HG03097 (cell line): Measurements from ENCODE around the gene HCAR1.
"Not testable (repeated sequence)": the region's sequence is repeated elsewhere in the genome, so short reads cannot be mapped to it uniquely, and the experiment has no call there.

ENCODE experiments used
- ATAC-seq: cut with Tn5 transposase; IDR thresholded peaks from one replicate; pipeline ENCODE4 v1.9.1; 2021; ENCODE audit not compliant: unreplicated experiment, low FRiP score

Gene HCAR1

DNA sequence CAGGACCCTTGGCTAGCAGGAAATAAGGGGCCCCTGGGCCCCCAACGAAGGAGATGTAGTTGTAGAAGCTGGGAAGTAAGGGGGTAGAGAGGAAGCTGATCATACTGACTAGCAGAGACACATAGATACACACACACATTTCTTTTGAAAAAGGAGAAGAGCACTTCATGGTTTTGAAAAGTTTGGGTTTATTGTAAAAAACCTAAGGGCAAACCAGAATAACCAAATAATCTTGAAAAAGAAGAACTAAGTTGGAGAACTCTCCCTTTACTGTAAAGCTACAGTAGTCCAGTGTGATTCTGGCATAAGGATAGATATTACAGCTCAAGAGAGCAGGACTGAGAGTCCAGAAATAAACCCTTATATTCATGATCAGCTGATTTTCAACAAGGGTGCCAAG lies 8.3 kb downstream of the HCAR1 start:
- no peak for ATAC-seq

DNA sequence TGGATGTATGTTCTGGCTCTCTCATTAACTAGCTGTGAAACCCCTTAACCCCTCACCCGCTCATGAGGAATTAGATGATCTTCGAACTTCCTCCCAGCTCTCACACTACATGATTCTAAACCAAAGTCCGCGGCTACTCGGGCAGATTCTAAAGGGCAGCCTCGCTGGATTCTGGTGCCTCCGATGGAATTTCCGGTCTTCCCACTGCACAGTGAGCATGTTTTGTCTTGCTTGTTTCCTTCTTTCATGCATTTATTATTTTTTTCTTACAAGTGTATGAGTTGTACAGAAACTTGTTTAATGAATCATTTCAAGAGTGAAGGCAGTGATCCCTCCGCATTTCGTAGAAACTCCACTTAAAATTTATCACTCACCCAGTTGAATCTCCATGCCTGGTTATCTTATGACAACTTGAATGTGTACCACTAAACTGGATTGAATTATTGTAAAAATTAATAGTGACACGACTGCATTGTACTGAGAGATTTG lies 9.5 kb downstream of the HCAR1 start:
- no peak for ATAC-seq

DNA sequence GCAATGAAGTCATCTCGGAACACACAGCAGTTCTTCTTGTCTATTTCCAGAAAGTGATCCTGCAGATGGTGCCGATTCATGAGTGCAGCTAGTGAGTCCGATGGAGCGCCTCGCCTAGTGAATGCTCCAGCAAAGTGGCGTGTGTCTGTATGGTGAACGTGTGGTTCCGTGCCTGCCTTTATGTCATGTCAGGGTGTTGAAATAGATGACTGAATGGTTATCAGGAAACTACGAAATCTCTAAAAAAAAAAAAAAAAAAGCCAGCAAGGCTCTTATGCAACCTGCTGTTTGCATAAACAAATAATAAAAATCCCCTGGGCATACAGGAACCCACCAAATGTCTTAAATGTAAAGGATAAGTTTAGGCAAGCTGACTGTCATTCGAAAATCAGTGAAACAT lies 14.0 kb downstream of the HCAR1 start, which contains the start of gene HCAR3:
Gene HCAR3 (minus strand): TSS at position 154 of the 400 bp plus-strand sequence. CDS start 74 bp downstream, at position 80.
- ATAC-seq = not testable (repeated sequence)

- not testable (repeated sequence) for ATAC-seq
Measured at GRCh38 chr12:122715211-122715610, 15.4 kb downstream of the HCAR1 start.

GRCh38 chr12:122713491-122714188 lies 17.0 kb downstream of the HCAR1 start:
- not testable (repeated sequence) for ATAC-seq

DNA sequence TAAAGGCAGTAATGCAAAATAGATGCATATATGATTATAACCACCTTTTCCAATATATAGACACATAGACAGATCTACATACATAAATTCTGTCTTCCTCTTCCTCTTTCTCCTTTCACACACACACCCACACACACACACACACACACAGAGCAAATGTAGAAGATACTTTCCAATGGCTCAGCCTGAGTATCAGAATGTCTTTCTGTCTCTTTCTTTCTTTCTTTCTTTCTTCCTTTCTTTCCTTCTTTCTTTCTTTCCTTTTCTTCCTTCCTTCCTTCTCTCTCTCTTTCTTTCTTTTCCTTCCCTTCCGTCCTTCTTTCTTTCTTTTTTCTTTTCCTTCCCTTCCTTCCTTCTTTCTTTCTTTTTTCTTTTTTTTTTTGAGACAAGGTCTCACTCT lies 19.4 kb downstream of the HCAR1 start:
- ATAC-seq = not testable (repeated sequence)

DNA sequence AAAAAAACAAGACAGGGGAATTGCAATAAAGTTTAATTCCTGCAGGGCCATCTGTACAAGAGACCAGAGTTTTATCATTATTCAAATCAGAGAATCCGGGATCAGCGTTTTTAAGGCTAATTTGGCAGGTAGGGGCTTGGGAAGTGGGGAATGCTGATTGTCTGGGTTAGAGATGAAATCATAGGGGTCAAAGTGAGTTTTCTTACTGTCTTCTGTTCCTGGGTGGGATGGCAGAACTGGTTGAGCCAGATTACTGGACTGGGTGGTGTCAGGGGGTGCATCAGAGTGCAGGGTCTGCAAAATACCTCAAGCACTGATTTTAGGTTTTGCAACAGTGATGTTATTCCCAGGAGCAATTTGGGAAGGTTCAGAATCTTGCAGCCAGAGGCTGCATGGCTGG lies 20.3 kb downstream of the HCAR1 start:
- not testable (repeated sequence) for ATAC-seq

GRCh38 chr12:122709287-122709686 lies 21.4 kb downstream of the HCAR1 start:
- ATAC-seq = not testable (repeated sequence)

GRCh38 chr12:122703841-122704240 lies 26.8 kb downstream of the HCAR1 start:
- ATAC-seq = not testable (repeated sequence)

DNA sequence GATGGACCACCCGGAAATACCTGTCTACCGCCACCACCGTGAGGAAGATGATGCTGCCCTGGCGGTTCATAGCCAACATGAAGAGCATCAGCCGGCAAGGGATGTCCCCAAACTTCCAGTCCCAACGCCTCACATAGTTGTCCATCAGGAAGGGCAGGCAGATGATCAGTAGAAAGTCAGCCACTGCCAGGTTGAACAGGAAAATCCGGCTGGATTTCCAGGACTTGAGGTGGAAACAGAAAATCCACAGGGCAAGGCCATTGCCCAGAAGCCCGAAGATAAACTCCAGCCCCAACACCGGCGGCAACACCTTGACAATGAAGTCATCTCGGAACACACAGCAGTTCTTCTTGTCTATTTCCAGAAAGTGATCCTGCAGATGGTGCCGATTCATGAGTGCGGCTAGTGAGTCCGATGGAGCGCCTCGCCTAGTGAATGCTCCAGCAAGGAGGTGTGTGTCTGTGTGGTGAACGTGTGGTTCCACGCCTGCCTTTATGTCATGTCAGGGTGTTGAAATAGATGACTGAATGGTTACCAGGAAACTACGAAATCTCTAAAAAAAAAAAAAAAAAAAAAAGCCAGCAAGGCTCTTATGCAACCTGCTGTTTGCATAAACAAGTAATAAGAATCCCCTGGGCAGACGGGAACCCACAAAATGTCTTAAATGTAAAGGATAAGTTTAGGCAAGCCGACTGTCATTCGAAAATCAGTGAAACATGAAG lies 27.6 kb downstream of the HCAR1 start, which contains the start of gene HCAR2:
Gene HCAR2 (minus strand): TSS at position 468 of the 722 bp plus-strand sequence. CDS start 74 bp downstream, at position 394.
- ATAC-seq = not testable (repeated sequence)

- not testable (repeated sequence) for ATAC-seq
Measured at GRCh38 chr12:122701481-122701880, 29.2 kb downstream of the HCAR1 start.

DNA sequence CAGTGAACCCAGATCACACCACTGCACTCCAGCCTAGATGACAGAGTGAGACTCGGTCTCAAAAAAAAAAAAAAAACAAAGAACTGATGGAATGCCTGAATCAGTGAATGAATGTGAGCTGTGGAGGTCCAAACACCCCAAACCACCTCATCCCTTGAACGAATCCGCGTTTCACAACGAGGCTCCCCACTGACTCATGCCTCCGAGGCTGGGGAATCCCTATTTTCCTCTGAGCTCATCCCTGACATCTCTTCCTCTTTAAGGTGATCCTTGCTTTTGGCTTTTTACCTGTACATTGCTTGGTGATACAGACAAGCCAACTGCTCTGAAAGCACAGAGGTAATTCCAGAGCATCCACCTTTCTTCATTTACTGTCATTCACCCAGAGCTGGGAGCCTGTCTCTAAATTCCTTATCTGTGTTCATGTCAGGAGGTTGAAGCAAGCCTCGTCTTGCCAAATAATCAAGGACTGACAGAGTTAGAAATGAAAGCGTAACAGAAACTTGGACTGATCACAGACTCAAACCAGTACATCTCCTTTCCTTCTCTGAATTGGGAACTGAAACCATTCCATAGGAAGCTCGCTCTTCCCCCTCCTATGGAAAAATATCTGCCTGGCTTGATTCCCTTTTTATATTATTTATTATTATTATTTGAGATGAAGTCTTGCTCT lies 30.5 kb downstream of the HCAR1 start:
- ATAC-seq = not testable (repeated sequence)

DNA sequence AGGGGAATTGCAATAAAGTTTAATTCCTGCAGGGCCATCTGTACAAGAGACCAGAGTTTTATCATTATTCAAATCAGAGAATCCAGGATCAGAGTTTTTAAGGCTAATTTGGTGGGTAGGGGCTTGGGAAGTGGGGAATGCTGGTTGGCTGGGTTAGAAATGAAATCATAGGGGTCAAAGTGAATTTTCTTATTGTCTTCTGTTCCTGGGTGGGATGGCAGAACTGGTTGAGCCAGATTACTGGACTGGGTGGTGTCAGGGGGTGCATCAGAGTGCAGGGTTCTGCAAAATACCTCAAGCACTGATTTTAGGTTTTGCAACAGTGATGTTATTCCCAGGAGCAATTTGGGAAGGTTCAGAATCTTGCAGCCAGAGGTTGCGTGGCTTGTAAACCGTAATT lies 33.7 kb downstream of the HCAR1 start:
- not testable (repeated sequence) for ATAC-seq

DNA sequence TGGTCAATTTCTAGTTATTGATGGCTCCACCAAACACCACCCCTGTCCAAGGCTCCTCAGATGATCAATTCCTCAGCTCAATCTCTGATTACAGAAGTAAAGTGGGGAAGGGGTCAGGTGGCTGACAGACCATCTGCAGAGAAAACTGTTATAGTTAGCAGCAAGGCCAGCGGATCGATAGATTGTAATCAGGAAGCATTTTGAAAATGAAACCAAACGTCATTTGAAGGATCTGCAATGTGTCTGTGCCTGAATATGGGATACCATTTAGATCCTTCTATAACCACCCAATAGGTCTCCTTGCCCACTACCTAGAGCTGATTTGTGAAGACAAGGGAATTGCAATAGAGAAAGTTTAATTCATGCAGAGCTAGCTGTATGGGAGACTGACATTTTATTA lies 39.1 kb downstream of the HCAR1 start:
- ATAC-seq = no peak

DNA sequence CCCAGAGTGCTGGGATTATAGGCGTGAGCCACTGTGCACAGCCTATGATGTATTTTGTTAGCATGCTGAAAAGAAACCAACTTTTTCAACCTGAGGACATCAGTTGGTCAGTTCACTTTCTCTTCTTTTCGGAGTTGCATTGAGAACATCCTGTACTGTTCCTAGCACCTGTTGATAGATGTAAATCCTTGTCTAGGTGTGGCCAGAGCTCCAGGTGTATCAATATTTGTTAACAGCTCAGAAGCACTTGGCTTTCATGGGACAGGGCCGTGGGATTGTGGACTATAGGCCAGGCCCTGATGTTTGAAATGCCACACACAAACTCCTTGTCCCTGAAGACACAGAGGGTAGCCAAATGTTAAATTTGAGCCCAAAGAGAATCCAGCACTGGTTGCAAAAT lies 42.4 kb downstream of the HCAR1 start:
- no peak for ATAC-seq

DNA sequence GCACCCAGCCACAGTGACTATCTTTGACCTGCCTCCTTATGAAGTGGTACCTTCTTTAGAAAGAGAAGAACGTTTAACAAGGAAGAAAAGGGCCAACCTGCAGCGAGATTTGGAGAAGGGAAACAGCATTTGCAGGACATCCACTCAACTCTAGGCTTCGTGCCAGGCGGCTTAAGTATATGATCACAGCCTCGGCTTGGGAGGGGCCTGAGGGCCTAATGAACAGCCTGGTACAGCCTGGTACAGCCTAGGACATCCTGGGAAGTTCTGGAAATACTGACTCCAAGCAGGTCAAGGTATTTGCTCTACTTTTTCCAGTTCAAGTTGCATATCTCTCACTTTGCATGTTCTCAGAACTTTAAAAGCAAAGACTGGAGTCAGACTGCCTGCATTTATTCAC lies 43.6 kb downstream of the HCAR1 start:
- no peak for ATAC-seq

DNA sequence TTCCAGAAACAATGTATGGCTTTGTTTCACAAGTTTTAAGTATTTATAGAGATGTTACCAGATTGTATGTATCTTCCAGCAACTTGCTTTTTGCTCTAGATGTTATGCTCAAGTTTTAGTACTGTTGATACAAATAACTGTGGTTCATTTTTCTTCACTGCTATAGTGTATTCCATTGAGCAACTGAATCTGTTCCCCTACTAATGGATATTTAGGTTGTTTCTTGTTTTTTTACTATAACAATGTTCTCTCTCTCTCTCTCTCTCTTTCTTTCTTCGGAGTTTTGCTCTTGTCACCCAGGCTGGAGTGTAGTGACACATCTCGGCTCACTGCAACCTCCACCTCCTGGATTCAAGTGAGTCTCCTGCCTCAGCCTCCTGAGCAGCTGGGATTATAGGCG lies 44.1 kb downstream of the HCAR1 start:
- no peak for ATAC-seq

DNA sequence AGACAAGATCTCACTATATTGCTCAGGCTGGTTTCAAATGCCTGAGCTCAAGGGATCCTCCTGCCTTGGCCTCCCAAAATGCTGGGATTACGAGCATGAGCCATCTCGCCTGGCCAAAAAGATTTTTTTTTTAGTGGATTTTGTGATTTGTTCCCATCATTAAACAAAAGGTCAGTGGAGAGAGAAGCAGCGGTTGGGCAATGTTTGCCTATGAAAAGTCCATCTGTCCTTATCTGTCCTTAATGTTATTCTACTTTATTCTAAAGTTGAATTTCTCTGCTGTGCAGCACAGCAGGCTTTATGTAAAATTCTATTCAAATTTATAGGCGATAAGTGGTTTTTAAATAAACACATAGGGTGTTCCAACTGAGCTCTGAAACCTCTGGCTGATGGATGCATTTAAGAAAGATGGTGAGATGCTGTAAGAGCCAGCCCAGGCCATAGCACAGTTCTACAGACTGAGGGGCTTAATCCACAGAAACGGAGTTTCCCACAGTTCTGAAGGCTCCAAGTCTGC lies 46.3 kb downstream of the HCAR1 start:
- no peak for ATAC-seq

- ATAC-seq = no peak
Measured at GRCh38 chr12:122681814-122682213, 48.8 kb downstream of the HCAR1 start.

- ATAC-seq = not testable (repeated sequence)
Measured at GRCh38 chr12:122680989-122681388, 49.7 kb downstream of the HCAR1 start.

GRCh38 chr12:122676781-122677180 lies 53.9 kb downstream of the HCAR1 start:
- not testable (repeated sequence) for ATAC-seq
